SKM-1 treated with dmso at 0.1 percent for 144 hours (cell line): ENCODE measurements around the gene TGFBR3L.
"Not testable (repeated sequence)": the region's sequence is repeated elsewhere in the genome, so short reads cannot be mapped to it uniquely, and the experiment has no call there.

Experiments used
- DNase-seq: peaks from one replicate; lab custom pipeline; 2025; ENCODE audit not compliant: unreplicated experiment; lab: John Stamatoyannopoulos, UW

Gene TGFBR3L

DNA sequence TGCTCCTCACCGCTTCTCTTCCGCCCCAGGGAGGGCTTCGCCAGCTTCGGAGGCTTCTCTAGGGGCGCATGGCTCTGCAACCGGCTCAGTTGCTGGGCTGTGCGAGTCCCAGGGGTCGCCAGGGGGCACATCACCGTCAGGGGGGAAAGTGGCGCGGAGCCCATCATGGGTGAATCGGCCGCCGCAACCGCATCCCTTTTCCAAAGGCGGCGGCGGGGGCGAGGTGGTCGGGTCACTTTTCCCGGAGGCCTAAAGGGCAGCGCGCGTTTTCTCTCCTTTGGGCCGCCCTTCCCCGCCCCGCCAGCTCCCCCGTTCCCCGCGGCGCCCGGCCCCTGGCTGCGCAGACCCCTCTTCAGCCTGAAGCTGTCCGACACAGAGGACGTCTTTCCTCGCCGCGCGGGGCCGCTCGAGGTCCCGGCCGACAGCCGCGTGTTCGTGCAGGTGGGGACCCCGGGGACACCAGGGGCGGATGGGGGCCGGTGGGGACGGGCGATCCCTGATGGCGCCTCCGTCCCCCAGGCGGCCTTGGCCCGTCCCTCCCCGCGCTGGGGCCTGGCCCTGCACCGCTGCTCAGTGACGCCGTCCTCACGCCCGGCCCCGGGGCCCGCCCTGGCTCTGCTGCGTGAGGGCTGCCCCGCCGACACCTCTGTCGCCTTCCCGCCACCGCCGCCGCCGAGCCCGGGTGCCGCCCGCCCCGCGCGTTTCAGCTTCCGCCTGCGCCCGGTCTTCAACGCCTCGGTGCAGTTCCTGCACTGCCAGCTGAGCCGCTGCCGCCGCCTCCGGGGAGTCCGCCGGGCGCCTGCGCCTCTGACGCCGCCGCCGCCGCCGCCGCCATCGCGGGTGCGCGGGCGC lies 1.7 kb downstream of the TGFBR3L start:
- DNase-seq = no peak

DNA sequence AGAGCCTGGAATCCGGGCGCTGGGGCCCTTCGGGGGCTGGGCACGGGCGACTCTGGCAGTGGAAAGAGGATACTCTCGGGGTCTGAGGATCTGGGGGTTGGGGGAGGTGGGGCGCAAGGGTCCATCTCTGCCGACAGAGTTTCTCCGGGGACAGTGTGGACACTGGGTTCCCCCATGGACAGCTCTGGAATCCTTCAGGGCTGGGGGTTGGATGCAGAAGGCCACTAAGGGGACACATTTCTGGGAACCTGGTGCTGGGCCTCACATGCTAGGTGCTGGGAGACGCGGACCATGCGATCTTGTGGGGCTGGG lies 2.3 kb downstream of the TGFBR3L start:
- DNase-seq = no peak

DNA sequence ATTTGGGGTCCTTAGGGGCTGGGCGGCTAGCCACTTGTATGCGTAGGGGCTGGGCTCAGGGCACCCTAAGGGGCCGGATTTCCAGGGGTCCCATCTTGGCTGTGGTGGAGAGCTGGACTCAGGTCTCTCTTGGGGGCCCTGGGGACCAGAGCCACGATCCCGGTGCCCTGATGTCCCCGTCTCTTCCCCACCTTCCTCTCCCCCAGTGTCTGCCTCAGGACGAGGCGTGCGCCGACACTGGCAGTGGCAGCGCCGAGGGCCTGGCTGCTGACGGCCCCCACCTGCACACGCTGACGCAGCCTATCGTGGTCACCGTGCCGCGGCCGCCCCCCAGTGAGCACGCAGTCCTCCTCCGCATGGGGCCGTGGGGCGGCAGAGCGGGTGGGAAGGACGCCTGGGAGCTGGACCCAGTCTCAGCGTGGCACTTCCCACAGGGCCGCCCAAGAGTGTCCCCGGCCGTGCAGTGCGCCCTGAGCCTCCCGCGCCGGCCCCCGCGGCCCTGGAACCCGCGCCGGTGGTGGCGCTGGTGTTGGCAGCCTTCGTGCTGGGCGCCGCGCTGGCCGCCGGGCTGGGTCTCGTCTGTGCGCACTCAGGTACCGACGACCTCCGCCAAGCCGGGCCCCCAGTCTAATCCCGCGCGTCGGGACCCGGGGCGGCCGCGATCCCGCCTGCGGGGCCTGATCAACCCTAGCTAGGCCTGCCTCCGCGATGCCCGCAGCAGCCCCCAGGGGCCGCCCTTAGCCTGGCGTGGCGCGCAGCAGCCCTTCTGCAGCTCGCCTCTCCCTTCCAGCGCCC lies 2.8 kb downstream of the TGFBR3L start:
- DNase-seq = peak; percentile 8

DNA sequence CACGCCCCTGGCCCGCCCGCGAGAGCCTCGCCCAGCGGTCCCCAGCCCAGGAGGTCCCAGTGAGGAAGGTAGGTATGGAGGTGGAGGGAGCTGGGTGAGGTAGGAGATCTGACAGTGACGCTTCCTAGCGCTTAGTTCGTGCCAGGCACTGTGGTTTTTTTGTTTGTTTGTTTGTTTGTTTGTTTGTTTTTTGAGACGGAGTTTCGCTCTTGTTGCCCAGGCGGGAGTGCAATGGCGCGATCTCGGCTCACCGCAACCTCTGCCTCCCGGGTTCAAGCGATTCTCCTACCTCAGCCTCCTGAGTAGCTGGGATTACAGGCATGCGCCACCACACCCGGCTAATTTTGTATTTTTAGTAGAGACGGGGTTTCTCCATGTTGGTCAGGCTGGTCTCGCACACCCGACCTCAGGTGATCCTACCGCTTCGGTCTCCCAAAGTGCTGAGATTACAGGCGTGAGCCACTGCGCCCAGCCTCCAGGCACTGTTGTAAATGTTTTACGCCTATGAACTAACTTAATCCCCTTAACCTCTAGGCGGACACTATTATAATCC lies 3.5 kb downstream of the TGFBR3L start:
- not testable (repeated sequence) for DNase-seq

DNA sequence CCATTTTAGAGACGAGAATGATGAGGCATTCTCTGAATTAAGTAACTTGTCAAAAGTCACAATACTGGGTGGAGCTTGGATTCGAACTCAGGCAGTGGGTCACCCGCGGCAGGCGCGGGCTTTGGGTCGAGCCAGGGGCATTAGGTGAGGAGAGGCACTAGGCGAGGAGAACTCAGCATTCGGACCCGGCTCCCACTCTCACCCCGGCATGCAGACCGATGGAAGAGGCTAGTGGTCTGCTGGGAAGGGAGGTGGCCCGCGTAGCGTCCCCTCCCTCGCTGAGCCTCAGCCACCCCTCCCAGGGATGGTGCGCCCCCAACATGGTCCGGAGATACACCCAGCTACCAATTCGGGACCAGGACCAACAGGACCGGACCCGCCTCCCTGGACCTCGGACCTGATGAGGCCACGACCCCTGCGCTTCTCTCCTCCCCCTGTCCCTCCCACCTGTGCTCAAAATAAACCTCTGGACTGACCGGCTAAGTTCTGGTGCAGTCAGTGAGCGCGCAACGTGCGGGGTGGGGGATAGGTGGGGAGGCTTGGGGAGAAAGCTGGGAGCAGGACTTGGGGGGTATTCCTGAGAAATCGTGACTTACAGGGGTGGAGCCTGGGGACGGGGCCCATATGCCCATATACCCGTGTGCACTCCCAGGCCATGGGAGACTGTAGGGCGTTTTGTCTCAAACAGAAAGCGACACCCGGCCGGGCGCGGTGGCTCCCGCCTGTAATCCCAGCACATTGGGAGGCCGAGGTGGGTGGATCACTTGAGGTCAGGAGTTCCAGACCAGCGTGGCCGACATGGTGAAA lies 4.2 kb downstream of the TGFBR3L start:
- no peak for DNase-seq

DNA sequence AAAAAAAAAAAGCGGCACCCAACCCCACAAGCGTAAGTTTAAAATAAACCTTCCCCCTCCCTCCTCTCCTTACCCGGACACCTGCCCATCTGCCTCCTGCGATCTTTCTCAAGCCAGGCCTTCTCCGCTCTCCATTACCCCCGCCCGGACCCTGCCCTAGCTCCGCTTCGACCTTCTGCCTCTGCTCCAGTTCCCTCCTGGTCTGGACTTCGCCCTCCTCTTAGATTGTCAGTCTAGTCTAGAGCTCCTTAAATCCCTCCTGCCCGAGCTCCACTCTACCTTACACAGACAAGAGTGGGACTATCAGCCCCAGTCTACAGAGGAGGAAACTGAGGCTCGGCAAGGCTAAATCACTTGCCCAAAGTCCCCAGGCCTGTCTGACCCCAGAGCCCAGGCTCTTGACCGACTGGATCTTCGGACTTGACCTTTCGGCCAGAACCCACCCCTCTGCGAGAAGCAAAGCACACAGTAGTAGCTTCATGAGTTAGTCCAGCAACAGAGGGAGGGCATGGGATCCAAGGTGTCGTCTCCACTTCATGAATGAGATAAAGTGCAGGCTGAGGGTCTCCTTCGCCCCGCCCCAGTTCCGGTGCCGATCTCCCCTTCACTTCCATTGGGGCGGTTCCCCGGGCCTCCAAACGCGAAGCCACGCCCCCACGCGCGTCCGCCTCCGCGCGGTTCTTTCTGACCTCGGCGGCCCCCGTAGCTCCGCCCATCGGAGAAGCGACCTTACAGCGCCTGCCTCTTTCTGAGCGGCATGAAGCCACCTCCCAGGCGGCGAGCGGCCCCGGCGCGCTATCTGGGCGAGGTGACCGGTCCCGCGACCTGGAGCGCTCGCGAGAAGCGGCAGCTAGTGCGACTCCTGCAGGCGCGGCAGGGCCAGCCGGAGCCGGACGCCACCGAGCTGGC lies 5.2 kb downstream of the TGFBR3L start, which contains the start of gene SNAPC2:
Gene SNAPC2, plus strand, starts transcription at position 729 of the 909 bp plus-strand sequence. Its CDS starts 29 bp downstream, at position 758.
- peak; percentile 93 for DNase-seq

DNA sequence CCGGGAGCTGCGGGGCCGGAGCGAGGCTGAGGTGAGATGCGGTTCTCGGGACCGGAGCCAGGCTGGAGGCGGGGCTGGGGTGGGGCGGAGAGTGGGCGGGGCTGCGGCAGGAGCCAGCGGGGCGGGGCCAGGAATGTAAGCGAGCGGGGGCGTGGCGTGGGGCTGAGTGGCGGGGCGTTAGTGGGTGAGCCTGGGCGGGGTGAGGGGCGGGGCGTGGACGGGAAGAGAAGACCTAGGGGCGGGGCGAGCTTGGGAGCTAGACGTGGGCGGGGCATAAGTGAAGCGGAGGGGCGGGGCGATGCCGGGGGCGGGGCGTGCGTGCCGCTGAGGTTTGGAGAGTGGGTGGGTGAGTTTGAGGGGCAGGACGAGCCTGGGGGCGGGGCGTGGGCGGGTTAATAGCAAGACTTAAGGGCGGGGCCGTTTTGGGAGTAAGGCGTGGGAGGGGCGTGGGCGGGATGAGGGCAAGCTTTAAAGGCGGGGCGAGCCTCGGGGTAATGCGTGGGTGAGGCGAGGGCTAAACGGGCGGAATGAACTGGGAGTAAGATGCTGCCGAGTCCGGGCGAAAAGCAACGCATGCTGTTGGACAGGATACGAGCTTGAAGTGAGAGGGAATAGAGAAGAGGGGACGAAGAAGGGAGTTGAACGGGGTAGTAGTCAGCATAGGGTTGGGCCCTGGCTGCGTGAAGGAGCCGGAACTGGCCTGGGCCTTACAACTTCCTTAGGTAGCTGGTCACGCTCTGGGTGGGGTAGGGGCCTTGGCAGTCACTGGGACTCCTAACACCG lies 6.1 kb downstream of the TGFBR3L start:
- peak; percentile 100 for DNase-seq

DNA sequence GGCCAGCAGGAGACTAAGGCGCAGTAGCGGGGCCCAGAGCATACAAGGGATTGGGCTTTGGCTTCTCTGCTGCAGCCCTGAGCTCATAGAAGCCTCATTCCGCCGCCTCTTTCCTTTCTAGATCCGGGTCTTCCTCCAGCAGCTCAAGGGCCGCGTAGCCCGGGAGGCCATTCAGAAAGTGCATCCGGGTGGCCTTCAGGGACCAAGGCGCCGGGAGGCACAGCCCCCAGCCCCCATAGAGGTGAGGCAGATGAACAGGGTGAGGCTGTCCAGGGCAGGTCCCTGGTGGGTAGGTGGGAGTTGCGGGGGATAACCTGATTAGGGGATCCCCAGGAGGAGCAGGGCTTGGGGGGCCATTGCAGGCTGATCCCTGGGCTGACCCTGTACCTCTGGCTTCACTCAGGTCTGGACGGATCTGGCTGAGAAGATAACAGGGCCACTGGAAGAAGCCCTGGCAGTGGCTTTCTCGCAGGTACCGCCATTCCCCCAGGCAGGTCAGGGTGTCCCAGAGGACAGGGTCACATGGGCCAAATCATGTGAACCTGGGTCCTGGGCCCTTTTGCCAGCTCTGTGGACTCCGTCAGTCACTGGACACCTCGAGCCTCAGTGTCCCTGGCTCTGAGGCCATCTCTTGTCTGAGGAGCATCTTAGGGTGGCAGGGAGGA lies 6.8 kb downstream of the TGFBR3L start:
- no peak for DNase-seq

DNA sequence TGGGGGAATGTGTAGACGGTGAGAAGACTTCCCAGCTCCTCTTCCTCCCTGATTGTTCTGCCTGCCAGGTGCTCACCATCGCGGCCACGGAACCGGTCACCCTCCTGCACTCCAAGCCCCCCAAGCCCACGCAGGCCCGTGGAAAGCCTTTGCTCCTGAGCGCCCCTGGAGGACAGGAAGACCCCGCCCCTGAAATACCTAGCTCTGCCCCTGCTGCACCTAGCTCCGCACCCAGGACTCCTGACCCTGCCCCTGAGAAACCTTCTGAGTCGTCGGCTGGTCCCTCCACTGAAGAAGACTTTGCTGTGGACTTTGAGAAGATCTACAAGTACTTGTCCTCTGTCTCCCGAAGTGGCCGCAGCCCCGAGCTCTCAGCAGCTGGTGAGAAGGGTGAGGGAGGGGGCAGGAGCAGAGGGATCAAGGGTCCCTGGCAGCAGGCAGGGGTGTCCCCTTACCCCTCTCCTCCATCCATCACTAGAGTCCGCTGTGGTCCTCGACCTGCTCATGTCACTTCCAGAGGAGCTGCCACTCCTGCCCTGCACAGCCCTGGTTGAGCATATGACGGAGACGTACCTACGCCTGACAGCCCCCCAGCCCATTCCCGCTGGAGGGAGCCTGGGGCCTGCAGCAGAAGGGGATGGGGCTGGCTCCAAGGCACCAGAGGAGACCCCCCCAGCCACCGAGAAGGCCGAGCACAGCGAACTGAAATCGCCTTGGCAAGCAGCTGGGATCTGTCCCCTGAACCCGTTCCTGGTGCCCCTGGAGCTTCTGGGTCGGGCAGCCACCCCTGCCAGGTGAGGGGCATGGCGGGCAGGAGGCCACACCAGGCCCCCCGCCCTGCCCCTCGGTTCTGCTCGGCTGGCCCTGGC lies 7.6 kb downstream of the TGFBR3L start:
- no peak for DNase-seq

DNA sequence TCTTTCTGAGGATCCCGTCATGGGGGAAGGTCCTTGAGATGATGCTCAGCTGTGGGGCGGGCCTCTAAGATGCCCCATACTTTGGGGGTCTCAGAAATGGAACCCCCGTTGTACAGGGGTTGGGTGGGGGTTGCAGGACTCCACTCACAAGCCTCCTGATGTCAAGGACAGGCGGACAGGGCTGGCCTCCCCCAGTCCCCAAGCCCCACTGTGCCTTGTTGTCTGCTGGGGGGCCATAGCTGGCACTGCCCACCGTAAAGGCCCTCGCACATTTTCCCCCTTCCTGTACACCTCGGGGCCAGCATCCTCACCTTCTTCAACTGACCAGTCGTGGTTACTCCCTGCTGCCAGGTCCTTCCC lies 8.2 kb downstream of the TGFBR3L start:
- no peak for DNase-seq

DNA sequence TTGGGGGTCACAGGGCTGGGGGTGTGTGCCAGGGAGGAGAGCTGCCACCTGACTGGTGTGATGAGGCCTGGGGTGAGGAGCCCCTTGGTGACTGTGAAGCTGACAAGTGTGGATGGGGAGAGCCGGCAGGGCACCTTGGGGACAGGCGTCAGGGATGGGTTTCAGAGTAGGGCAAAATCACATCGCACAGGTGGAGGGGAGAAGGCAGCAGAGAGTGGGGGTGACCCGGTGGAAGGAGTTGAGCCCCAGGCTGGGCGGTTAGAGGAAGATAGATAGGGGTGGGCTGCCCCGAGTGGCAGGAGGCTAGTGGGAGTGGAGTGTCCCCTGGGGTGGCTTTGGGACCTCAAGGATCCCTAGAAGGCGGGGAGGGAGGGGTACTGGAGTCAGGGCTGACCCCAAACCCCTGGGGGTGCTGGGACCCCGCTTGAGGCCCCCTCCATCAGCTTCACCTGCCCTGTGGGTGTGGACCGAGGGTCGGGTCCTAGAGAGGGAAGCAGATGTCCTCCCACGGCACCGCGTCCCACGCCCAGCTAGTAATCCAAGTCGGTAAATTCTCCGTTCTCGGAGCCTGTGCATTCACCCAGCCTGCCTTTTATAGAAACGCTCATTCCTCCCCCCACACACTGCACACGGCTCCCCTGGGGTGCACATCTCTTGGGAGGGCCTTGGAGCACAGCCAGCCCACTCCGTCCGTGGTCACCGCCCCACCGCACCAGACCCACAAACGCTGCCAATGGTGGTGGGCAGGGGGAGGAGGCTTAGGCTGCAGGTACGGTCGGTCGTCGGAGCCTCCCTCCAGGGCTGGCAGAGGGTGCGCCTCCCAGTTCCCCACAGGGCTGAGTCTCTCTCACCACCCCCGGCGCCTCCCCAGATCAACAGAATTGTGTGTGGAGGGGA lies 8.9 kb downstream of the TGFBR3L start:
- no peak for DNase-seq

DNA sequence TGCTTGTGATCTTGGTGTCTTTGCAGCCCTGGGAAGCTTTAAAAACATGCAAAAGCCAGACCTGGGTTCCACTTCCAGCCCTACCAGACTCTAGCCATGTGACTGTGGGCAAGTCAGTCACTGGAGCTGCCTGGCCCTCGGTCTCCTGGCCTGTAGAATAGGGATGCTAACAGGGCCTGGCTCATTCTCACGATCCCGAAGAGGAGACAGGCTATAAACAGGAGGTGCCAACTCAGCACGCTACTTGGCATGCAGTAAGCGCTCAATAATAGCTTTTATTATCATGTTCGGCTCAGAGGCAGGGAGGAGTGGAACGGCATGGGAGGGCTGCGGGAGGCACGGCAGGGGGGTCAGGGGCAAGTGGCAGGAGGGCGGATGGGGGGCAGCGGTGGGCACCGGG lies 9.6 kb downstream of the TGFBR3L start:
- DNase-seq = no peak

DNA sequence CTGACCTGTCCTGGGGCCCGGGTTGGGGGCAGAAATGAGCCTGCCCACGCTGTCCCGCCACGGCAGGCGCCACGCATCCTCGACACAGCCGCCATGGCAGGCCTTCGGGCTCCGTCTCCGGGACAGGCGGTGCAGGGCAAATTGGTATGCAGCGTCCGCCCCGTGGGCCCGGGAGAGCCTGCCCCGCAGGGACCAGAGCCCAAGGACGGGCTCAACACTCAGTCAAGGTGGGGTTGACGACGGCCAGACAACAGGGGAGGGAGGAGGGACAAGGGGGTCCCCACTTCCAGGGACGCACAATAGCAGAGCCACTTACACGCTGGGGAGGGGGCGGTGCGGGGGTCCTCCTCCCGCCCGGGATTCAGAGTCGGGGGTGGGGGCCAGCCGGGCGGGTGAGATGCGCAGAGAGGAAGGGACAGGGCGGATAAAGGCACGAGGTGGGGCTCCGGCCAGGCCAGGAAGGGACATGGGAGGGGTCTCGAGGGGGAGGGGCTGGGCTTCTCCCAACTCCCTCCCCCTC lies 10.1 kb downstream of the TGFBR3L start:
- DNase-seq = no peak

DNA sequence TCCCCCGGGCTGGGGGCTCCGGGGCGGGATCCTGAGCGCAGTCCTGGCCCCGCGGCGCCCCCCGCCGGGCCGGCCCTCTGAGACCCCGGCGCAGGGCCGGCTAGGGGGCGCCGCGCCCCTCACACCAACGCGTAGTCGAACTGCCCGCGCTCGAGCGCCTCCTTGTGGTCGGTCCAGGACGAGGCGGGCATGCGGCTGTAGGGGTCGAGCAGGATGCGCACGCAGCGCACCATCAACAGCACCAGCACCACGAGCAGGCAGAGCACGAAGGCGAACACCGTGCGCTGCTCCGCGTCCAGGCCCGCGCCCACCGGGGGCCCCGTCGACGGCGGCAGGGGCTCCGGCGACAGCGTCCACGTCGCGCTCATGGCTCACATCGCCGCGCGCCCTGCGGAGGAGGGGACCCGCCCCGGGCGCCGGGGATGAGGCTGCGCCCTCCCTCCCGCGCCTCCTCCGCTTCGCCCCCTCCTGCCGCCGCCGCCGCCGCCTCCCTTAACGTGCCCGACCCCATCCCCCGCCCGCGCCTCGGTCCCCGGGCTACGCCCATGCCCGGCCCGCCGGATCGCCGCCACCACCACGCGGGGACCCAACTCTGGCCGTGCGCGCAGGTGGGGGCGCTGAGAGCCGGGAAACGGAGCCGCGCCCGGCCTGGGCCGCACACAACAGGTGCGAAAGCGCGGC lies 10.7 kb downstream of the TGFBR3L start:
- DNase-seq = peak; percentile 53

DNA sequence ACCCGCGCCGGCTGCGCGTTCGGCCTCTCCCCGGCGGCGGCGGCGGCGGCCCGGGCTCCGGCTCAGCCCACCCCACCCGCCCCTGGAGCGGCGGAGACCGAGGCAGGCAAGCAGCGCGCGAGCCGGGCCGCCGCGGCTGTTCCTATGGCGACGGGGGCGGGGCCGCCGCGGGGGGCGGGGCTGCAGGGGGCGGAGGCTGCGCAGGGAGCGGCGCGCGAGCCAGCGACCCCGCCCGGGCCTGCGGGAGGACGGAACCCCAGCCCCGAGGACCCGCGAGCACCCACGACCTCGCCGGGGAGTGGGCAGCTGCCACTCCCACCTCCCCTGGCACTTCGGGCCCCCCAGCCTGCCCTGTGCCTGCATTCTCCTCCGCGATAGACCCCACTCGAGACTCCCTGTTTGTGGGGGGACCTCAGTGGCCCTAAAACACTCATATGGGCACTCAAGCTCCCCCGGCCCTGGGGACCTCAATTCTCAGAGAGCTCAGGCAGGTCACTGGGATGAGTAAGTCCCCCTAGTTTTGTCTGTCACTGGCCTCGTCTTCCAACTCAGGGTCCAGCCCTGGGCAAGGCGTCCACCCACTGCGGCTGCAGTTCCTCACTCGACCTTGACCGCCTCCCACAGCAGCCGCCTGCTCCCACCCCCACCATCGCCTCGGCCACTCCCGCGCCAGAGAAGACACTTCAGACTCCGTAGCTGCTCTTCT lies 11.5 kb downstream of the TGFBR3L start, which contains the start of gene CTXN1:
Gene CTXN1, minus strand, starts transcription at position 115 of the 706 bp plus-strand sequence. CDS start 597 bp downstream, outside the sequence.
- no peak for DNase-seq
